ES-I3 (cell line): ENCODE measurements around the gene SDK1.
"Not testable (repeated sequence)": the region's sequence is repeated elsewhere in the genome, so short reads cannot be mapped to it uniquely, and the experiment has no call there.

Source experiments
- H3K36me3 ChIP-seq: 2 replicates; pipeline ENCODE4 v1.6.1; 2013; ENCODE audit warnings: mild to moderate bottlenecking, low read length, control low read depth, moderate library complexity; ENCODE audit not compliant: insufficient read depth
- H3K4me1 ChIP-seq: 2 replicates; pipeline ENCODE4 v1.6.1; 2013; ENCODE audit warnings: mild to moderate bottlenecking, control low read depth, low read length; ENCODE audit not compliant: insufficient read depth
- H3K9ac ChIP-seq: 2 replicates; pipeline ENCODE4 v1.6.1; 2013; ENCODE audit warnings: low read depth, mild to moderate bottlenecking, low read length, moderate library complexity
- H3K9me3 ChIP-seq: 2 replicates; pipeline ENCODE4 v1.6.1; 2013; ENCODE audit warnings: mild to moderate bottlenecking, low read length, moderate library complexity; ENCODE audit not compliant: control insufficient read depth, insufficient read depth

SDK1 gene

GRCh38 chr7:3950249-3950648 lies 649.2 kb downstream of the SDK1 start:
- H3K9me3 ChIP-seq = no peaks in the 10 kb centered on the region
- H3K36me3 ChIP-seq = no peaks in the 10 kb centered on the region
- H3K4me1 ChIP-seq = no peaks in the 10 kb centered on the region
- no peak overlapping the region for H3K9ac ChIP-seq

DNA sequence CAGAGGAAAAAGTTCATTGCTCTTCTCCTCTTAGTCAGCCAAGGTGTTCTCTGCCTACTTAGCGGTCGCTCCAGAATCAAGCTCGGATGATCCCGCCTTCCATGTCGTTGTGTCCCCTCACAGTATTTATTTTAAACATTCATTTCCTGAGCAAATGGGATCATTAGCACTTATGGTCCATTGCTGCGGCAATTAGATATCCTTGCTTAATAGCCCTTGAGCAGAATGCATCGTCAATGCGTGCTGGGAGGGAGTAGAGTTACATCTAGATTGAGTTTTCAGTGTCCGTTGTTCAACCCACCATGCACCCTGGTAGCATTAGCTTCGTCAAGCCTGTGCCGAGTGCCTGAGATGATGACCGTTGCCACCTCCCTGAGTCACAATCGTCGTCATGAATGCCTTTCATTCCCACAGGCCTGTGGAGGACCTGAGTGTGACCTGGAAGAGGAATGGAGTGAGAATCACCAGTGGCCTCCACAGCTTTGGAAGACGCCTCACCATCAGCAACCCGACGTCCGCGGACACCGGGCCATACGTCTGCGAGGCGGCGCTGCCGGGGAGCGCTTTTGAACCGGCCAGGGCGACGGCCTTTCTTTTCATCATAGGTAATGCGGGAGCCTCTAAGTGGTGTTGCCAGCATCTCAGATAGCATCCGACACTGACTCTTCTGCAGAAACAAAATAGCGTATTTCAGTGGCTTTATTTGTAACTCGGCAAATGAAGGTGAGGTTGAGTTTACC lies 650.4 kb downstream of the SDK1 start:
- no peaks in the 10 kb centered on the region for H3K9me3 ChIP-seq
- H3K36me3 ChIP-seq = no peaks in the 10 kb centered on the region
- no peak overlapping the region for H3K9ac ChIP-seq
- H3K4me1 ChIP-seq = no peaks in the 10 kb centered on the region

DNA sequence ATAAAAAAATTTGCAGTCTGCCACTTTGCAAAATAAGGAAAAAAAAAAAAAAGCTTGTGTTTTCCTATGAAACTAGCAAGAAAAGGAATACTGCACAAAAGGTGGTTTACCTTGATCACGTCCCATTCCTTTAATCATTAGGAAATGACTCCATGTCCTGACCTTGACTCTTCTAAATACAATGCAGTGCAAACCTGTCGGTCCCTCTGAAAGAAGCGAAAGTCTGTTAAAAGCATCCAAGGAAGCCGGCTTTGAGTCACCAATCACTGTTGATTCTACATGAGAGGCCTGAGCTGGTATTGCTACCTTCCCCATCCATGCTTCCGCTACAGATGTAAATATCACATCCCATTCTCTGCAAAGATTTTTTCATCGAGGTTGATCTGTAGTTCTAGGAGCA lies 652.1 kb downstream of the SDK1 start:
- H3K36me3 ChIP-seq = no peaks in the 10 kb centered on the region
- H3K4me1 ChIP-seq = no peaks in the 10 kb centered on the region
- no peaks in the 10 kb centered on the region for H3K9me3 ChIP-seq
- no peak overlapping the region for H3K9ac ChIP-seq

GRCh38 chr7:3953946-3954345 lies 652.9 kb downstream of the SDK1 start:
- Histone ChIP-seq H3K4me1 (no peaks in the 10 kb centered on the region), H3K9me3 (no peaks in the 10 kb centered on the region), H3K36me3 (no peaks in the 10 kb centered on the region), H3K9ac (no peak overlapping the region)

GRCh38 chr7:3955026-3955425 lies 654.0 kb downstream of the SDK1 start:
- Histone ChIP-seq H3K36me3 (no peaks in the 10 kb centered on the region), H3K4me1 (no peaks in the 10 kb centered on the region), H3K9me3 (no peaks in the 10 kb centered on the region), H3K9ac (no peak overlapping the region)

DNA sequence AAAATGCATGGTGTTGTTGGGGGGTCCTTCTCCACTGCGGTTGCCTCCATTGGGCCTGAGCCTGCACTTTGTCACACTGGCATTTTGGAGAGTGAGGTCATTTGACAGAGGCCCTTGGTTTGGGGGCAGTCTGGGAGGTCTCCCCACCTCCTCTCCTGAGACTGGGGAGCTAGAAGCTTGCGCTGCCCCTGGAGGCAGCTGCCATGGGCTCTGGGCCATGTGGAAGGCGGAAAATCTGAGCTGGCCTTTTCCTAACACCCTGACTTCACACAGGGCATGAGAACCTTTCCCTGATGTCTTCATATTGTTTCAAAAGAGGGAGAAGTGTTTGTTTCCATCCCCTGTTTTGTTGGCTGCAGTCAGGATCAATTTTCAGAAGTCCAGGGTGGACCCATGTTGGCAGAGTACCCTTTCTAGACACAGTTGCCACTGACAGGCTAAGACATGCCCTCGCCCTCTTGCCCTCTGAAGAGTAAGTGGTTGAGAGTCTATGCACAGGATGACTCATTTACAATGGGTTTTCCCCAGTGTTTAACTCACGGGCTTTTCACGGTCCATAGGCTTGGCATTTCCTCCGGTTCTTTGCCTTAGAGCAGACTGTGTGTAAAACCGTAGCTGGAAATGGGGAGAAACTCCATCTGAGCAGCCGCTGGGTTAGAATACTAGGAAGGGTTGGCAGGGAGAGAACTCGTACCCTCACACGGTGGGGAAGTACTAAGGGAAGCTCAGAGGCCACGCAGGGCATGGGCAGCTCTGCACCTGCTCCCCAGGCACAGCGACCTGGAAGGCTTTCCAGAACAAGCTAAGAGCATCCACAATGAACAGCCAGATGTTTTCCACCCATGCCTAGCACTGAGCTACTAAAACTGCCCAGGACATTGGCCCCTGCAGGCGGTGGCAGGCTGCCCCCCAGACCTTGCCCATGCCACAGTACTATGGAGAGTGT lies 655.0 kb downstream of the SDK1 start:
- Histone ChIP-seq H3K36me3 (no peaks in the 10 kb centered on the region), H3K9ac (no peak overlapping the region), H3K4me1 (no peaks in the 10 kb centered on the region), H3K9me3 (no peaks in the 10 kb centered on the region)

DNA sequence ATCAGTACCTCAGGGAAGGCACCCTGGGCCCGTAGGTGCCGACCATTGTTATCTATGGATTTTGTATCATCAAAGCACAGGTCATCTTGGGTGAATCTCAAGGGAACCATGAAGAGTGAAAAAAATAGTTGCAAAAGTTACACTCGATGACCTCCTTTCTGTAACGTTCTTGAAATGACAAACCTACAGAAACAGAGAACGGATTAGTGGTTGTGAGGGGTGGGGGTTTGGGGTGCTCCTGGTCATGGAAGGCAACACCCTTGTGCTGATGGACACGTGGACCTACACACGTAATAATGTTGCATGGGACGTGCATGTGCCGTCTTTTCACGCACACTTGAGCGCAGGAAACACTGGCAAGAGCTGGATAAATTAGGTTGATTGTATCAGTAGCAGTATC lies 655.9 kb downstream of the SDK1 start:
- no peaks in the 10 kb centered on the region for H3K36me3 ChIP-seq
- no peak overlapping the region for H3K9ac ChIP-seq
- H3K9me3 ChIP-seq = no peaks in the 10 kb centered on the region
- no peaks in the 10 kb centered on the region for H3K4me1 ChIP-seq

GRCh38 chr7:3957472-3958108 lies 656.5 kb downstream of the SDK1 start:
- Histone ChIP-seq H3K9ac (no peak overlapping the region), H3K9me3 (no peaks in the 10 kb centered on the region), H3K36me3 (no peaks in the 10 kb centered on the region), H3K4me1 (no peaks in the 10 kb centered on the region)

DNA sequence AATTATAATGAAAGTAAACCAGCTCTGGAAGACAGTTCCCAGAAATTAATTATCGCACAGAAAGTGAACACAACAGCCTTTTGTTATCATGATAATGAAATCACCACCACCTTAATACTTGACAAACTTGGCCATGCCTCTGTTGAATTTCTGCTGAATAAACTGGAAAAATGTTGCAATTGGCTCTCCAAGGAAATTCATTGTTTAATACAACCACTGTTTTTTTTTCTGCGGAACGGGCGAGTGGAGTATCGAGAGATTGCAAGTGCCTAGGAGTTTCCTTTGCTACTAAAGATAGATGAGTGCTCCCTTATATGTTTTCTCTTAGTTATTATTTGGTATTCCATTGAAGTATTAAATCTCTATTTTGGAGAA lies 657.0 kb downstream of the SDK1 start:
- Histone ChIP-seq H3K9me3 (no peaks in the 10 kb centered on the region), H3K9ac (no peak overlapping the region), H3K4me1 (no peaks in the 10 kb centered on the region), H3K36me3 (no peaks in the 10 kb centered on the region)

- Histone ChIP-seq H3K9me3 (no peaks in the 10 kb centered on the region), H3K36me3 (no peaks in the 10 kb centered on the region), H3K9ac (no peak overlapping the region), H3K4me1 (no peaks in the 10 kb centered on the region)
Measured at GRCh38 chr7:3959364-3959763, 658.3 kb downstream of the SDK1 start.

- Histone ChIP-seq H3K9me3 (no peaks in the 10 kb centered on the region), H3K9ac (no peak overlapping the region), H3K36me3 (no peaks in the 10 kb centered on the region), H3K4me1 (no peaks in the 10 kb centered on the region)
Measured at GRCh38 chr7:3960050-3960763, 659.2 kb downstream of the SDK1 start.

DNA sequence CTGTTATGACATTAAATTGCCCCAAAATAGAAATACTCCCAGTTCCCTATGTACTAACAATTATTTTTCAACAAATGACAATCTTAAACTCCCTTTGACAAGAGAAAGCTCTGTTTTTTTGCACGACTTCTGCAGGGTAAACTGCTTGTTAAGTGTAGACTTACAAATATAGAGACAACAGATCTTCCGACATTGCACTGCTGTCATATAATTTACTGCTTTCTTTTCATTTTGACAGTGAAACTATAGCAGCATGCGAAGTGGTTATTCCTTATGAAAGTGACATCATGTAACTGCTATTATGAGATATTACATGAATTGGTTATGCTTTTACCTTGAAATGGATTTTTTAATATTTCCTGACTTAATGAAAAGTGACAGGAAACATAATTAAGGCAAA lies 659.9 kb downstream of the SDK1 start:
- no peaks in the 10 kb centered on the region for H3K4me1 ChIP-seq
- H3K9me3 ChIP-seq = no peaks in the 10 kb centered on the region
- H3K9ac ChIP-seq = no peak overlapping the region
- H3K36me3 ChIP-seq = no peaks in the 10 kb centered on the region

DNA sequence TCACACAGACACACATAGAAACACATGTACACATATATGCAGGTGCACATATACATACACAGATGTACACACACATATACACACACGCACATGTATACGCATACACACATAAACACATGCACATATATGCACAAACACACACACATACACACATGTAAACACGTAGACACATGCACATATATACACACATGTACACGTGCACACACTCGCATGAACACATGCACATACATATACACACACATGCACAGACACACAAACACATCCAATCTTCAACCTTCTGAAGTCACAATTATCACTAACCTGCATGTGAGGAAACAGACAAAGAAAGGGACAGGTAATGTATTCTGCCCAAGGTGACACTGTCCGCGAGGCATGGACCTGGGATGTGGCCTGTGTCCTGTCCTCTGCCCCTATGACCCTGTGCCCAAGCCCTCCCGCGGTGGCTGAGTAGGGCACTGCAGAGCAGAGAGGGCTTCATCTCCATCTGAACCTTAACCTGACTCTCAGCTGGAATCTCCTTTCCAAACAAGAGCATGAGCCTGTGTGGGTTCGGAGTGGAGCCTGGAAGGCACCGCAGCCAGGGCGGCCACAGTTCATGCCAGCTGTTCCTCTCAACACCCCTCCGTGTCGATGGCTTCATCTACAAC lies 660.9 kb downstream of the SDK1 start:
- no peaks in the 10 kb centered on the region for H3K9me3 ChIP-seq
- H3K9ac ChIP-seq = no peak overlapping the region
- no peaks in the 10 kb centered on the region for H3K4me1 ChIP-seq
- H3K36me3 ChIP-seq = no peaks in the 10 kb centered on the region

GRCh38 chr7:3963768-3964167 lies 662.7 kb downstream of the SDK1 start:
- not testable (repeated sequence) for H3K4me1 ChIP-seq, H3K36me3 ChIP-seq, H3K9ac ChIP-seq, H3K9me3 ChIP-seq
